CD4-positive, alpha-beta T cell (primary cell): ENCODE measurements around the gene CD300LB. TPM values are rescaled to one million over a fixed set of nuclear protein-coding genes. Genes with fewer than 3 reads are reported as not detected.
A peak's percentile ranks its signal among the peaks of the same experiment; 100 is the strongest.

ENCODE experiments used
- ATAC-seq: fragments of 200-7000 bp; cut with Tn5 transposase; one replicate; pipeline ENCODE4 v1.10.0; 2022; ENCODE audit warnings: mild to moderate bottlenecking; ENCODE audit not compliant: poor library complexity
- CTCF ChIA-PET: fragments of 350-600 bp; sonication (Branson Sonifier 250); formaldehyde crosslinking; loops from one replicate; lab custom pipeline; 2021; ENCODE audit warnings: antibody characterized with exemption, inconsistent platforms; lab: Charles Lee
- POLR2A ChIA-PET: fragments of 350-600 bp; sonication (Branson Sonifier 250); formaldehyde crosslinking; loops from one replicate; lab custom pipeline; 2021; ENCODE audit warnings: antibody characterized with exemption, inconsistent platforms; lab: Charles Lee
- DNase-seq, 14 experiments: peaks; one replicate each; pipeline ENCODE4 v3.0.0-alpha.2; 2013 to 2020; ENCODE audit warnings: mixed read lengths in 2 of 14
- H3K27ac ChIP-seq, 2 donors: one replicate each; pipeline versions ENCODE4 v1.5.1 to v1.7.0; 2013; ENCODE audit warnings: low read length in 2 of 2, low read depth in 1 of 2, mild to moderate bottlenecking in 1 of 2
- H3K27me3 ChIP-seq, 2 experiments: 1 replicate in 1 of 2; 2 replicates in 1 of 2; pipeline versions ENCODE4 v1.6.1 to v1.7.0; 2013; ENCODE audit warnings: low read length in 2 of 2, control low read depth in 1 of 2, mild to moderate bottlenecking in 1 of 2, moderate library complexity in 1 of 2; ENCODE audit not compliant: insufficient read depth in 2 of 2, control insufficient read depth in 1 of 2
- H3K36me3 ChIP-seq: one replicate; pipeline ENCODE4 v1.6.1; 2013; ENCODE audit warnings: low read length, control low read depth; ENCODE audit not compliant: insufficient read depth
- H3K4me1 ChIP-seq: one replicate; pipeline ENCODE4 v1.6.1; 2013; ENCODE audit warnings: low read length, control low read depth; ENCODE audit not compliant: insufficient read depth
- H3K4me3 ChIP-seq: one replicate; pipeline ENCODE4 v1.5.1; 2013; ENCODE audit warnings: mild to moderate bottlenecking, low read length, moderate library complexity
- H3K9me3 ChIP-seq, 2 experiments: 1 replicate in 1 of 2; 2 replicates in 1 of 2; pipeline versions ENCODE4 v1.6.1 to v1.7.0; 2013; ENCODE audit warnings: low read length in 2 of 2, mild to moderate bottlenecking in 2 of 2, control low read depth in 1 of 2, moderate library complexity in 1 of 2; ENCODE audit not compliant: control insufficient read depth in 1 of 2, insufficient read depth in 1 of 2
- H3K27ac Mint-ChIP-seq: one replicate; pipeline ENCODE4 v1.8.0; 2020; ENCODE audit warnings: mixed read lengths
- H3K27me3 Mint-ChIP-seq: one replicate; pipeline ENCODE4 v1.8.0; 2021; ENCODE audit warnings: mixed read lengths
- H3K36me3 Mint-ChIP-seq: one replicate; pipeline ENCODE4 v1.8.0; 2021; ENCODE audit warnings: low read depth, mixed read lengths
- H3K4me1 Mint-ChIP-seq: one replicate; pipeline ENCODE4 v1.8.0; 2021; ENCODE audit warnings: low read depth, mixed read lengths
- H3K4me3 Mint-ChIP-seq: one replicate; pipeline ENCODE4 v1.8.0; 2020; ENCODE audit warnings: mild to moderate bottlenecking, mixed read lengths
- H3K9me3 Mint-ChIP-seq: one replicate; pipeline ENCODE4 v1.8.0; 2020; ENCODE audit warnings: mixed read lengths
- intact Hi-C, 2 experiments: fragments of 100-400 bp; cut with DNase I in 1 of 2; cut with micrococcal nuclease in 1 of 2; formaldehyde crosslinking; loops; one replicate each; pipeline versions ENCODE4 v1.15.1 to v1.9.0; 2023 to 2025; cut with DNase I, micrococcal nuclease
- total RNA-seq, 174 experiments: library from RNA in 2 of 174; stranded (reverse) in 2 of 174; gene quantifications; one replicate each; pipeline ENCODE4 v1.2.3 and lab custom pipeline; 2021 to 2026
- TF ChIP-seq, protein P1 (sequence below): fragments of 200-600 bp; IDR thresholded peaks from one replicate; pipeline ENCODE4 v1.8.0; 2022; ENCODE audit warnings: antibody characterized with exemption, mild to moderate bottlenecking

CD300LB gene
- total RNA-seq, 2 experiments from 2014 or later: 0.36 to 0.56 TPM

DNA sequence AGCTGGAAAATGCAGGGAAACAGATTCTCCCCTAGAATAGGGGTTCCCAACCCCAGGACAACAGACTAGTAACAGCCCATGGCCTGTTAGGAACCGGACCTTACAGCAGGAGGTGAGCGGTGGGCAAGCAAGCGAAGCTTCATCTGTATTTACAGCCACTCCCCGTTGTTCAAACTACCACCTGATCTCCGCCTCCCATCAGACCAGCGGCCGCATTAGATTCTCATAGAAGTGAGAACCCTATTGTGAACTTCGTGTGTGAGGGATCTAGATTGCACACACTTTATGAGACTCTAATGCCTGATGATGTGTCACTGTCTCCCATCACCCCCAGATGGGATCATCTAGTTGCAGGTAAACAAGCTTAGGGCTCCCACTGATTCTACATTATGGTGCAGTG is 3.5 kb downstream of the CD300LB start:
- DNase-seq (peak in 1 of 14 experiments; percentile 5), ATAC-seq (no peak)
- Histone ChIP-seq H3K4me1 (no peaks in the 10 kb centered on the region), H3K4me3 (no peak overlapping the region), H3K9me3 (peaks cover 0 to 9% of the 10 kb centered on the region in 2 experiments), H3K27ac (no peak overlapping the region), H3K36me3 (no peaks in the 10 kb centered on the region), H3K27me3 (peaks cover 14 to 17% of the 10 kb centered on the region in 2 experiments)
- Mint-ChIP-seq H3K4me3 (no peak overlapping the region), H3K36me3 (no peaks in the 10 kb centered on the region), H3K9me3 (no peaks in the 10 kb centered on the region), H3K27ac (no peak overlapping the region), H3K27me3 (peaks cover 42% of the 10 kb centered on the region), H3K4me1 (peaks cover under 1% of the 10 kb centered on the region)
- TF ChIP-seq, protein P1, sequence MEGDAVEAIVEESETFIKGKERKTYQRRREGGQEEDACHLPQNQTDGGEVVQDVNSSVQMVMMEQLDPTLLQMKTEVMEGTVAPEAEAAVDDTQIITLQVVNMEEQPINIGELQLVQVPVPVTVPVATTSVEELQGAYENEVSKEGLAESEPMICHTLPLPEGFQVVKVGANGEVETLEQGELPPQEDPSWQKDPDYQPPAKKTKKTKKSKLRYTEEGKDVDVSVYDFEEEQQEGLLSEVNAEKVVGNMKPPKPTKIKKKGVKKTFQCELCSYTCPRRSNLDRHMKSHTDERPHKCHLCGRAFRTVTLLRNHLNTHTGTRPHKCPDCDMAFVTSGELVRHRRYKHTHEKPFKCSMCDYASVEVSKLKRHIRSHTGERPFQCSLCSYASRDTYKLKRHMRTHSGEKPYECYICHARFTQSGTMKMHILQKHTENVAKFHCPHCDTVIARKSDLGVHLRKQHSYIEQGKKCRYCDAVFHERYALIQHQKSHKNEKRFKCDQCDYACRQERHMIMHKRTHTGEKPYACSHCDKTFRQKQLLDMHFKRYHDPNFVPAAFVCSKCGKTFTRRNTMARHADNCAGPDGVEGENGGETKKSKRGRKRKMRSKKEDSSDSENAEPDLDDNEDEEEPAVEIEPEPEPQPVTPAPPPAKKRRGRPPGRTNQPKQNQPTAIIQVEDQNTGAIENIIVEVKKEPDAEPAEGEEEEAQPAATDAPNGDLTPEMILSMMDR: no peak
- intact Hi-C loops: no loop called here
- ChIA-PET CTCF (no interaction called here), POLR2A (no interaction called here)

DNA sequence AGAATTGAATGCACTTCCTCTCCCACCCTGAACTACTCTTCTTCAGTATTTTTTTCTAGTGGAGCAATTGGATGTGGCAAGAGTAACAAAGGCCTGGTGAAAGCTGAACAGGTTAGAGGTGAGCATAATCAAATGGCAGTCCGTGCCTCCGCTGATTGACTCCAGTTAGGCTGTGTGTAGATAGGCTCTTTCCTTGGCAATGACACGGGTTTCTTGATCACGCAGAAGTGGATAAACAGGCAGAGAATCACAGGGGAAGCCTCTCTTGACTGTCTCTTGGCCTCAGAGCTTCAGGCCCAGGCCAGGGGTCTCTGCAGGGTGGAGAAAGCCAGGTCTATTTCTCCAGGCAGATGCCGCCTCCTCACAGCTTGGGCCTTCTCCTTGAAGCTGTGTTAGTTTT is 4.2 kb downstream of the CD300LB start:
- Histone ChIP-seq H3K4me1 (no peaks in the 10 kb centered on the region), H3K36me3 (no peaks in the 10 kb centered on the region), H3K27ac (no peak overlapping the region), H3K4me3 (no peak overlapping the region), H3K27me3 (peaks cover 14 to 15% of the 10 kb centered on the region in 2 experiments), H3K9me3 (peaks cover 0 to 14% of the 10 kb centered on the region in 2 experiments)
- DNase-seq (peak in 1 of 14 experiments; percentile 6), ATAC-seq (no peak)
- no peaks in the 10 kb centered on the region for H3K9me3 Mint-ChIP-seq
- intact Hi-C loops: no loop called here
- H3K36me3 Mint-ChIP-seq: no peaks in the 10 kb centered on the region
- TF ChIP-seq, protein P1: no peak
- POLR2A ChIA-PET: no interaction called here
- no peak overlapping the region for H3K4me3 Mint-ChIP-seq
- no peaks in the 10 kb centered on the region for H3K4me1 Mint-ChIP-seq
- no peak overlapping the region for H3K27ac Mint-ChIP-seq
- CTCF ChIA-PET: no interaction called here
- H3K27me3 Mint-ChIP-seq: peaks cover 37% of the 10 kb centered on the region

DNA sequence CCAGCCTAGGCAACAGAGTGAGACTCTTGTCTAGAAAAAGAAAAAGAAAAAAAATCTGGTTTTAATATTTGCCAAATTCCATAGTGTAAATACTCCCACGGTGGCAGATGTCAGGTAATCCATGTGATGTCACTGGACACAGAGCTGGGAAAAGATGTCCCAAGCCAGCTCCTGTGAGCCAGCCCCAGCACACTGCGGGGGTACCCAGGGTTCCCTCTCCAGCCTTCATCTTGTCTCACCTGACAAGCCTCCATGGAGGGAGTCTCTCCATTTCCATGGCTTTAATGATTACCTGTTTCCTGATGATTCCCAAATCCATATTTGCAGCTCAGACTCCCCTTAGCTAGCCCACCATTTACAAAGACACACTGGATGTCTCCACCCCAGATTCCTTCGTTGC is 4.6 kb downstream of the CD300LB start:
- Histone ChIP-seq H3K4me1 (peaks cover 3% of the 10 kb centered on the region), H3K4me3 (no peak overlapping the region), H3K9me3 (peaks cover 0 to 14% of the 10 kb centered on the region in 2 experiments), H3K27ac (no peak overlapping the region), H3K36me3 (no peaks in the 10 kb centered on the region), H3K27me3 (peaks cover 15 to 18% of the 10 kb centered on the region in 2 experiments)
- ChIA-PET CTCF (no interaction called here), POLR2A (no interaction called here)
- DNase-seq (no peak), ATAC-seq (no peak)
- TF ChIP-seq, protein P1: no peak
- Mint-ChIP-seq H3K36me3 (no peaks in the 10 kb centered on the region), H3K27me3 (peaks cover 36% of the 10 kb centered on the region), H3K9me3 (no peaks in the 10 kb centered on the region), H3K4me3 (no peak overlapping the region), H3K4me1 (no peaks in the 10 kb centered on the region), H3K27ac (no peak overlapping the region)
- intact Hi-C loops: no loop called here
